Measurements from ENCODE around the gene REM2.
A peak's percentile ranks its signal among the peaks of the same experiment; 100 is the strongest.

The REM2 gene

GRCh38 chr14:22878271-22879246 is 4.5 kb upstream of the REM2 start:
- WGBS: 86% methylated on average over 8 of the region's 8 CpGs
- Histone ChIP-seq H3K4me3 (ENCODE audit: low read length) (no peak overlapping the region), H3K9me3 (ENCODE audit: insufficient read depth, low read depth, low read length) (no peaks in the 10 kb centered on the region), H3K9ac (ENCODE audit: low read depth, low read length) (no peak overlapping the region), H3K27ac (ENCODE audit: low read depth, low read length) (no peak overlapping the region), H3K27me3 (ENCODE audit: insufficient read depth, low read length) (peaks cover 4% of the 10 kb centered on the region; the same call in 1 of the 2 replicates), H3K4me1 (ENCODE audit: insufficient read depth, low read length) (peaks cover 14% of the 10 kb centered on the region), H3K36me3 (ENCODE audit: insufficient read depth, low read length) (0 out of 2 replicates have a peak, but pooled peaks cover 2% of the 10 kb centered on the region)

- Histone ChIP-seq H3K4me3 (ENCODE audit: low read length) (no peak overlapping the region), H3K9ac (ENCODE audit: low read depth, low read length) (peak overlapping the region; percentile 24; the same call in 1 of the 2 replicates), H3K27me3 (ENCODE audit: insufficient read depth, low read length) (peaks cover 26% of the 10 kb centered on the region), H3K4me1 (ENCODE audit: insufficient read depth, low read length) (peaks cover 20% of the 10 kb centered on the region), H3K9me3 (ENCODE audit: insufficient read depth, low read depth, low read length) (no peaks in the 10 kb centered on the region), H3K36me3 (ENCODE audit: insufficient read depth, low read length) (no peaks in the 10 kb centered on the region), H3K27ac (ENCODE audit: low read depth, low read length) (no peak overlapping the region)
- WGBS: 67% methylated on average over 7 of the region's 7 CpGs
Measured at GRCh38 chr14:22882064-22882463, 958 bp upstream of the REM2 start.

- peaks cover 22% of the 10 kb centered on the region for H3K4me1 ChIP-seq (ENCODE audit: insufficient read depth, low read length)
- no peak overlapping the region for H3K27ac ChIP-seq (ENCODE audit: low read depth, low read length)
- H3K9me3 ChIP-seq (ENCODE audit: insufficient read depth, low read depth, low read length): no peaks in the 10 kb centered on the region
- 37% methylated on average over 6 of the region's 6 CpGs for WGBS
- H3K9ac ChIP-seq (ENCODE audit: low read depth, low read length): peak overlapping the region; percentile 24
- H3K27me3 ChIP-seq (ENCODE audit: insufficient read depth, low read length): peaks cover 26% of the 10 kb centered on the region
- H3K4me3 ChIP-seq (ENCODE audit: low read length): peak overlapping the region; percentile 37
- H3K36me3 ChIP-seq (ENCODE audit: insufficient read depth, low read length): no peaks in the 10 kb centered on the region
Measured at GRCh38 chr14:22882529-22883172, 371 bp upstream of the REM2 start.

- WGBS: 89% methylated on average over 6 of the region's 7 CpGs
- Histone ChIP-seq H3K36me3 (ENCODE audit: insufficient read depth, low read length) (no peaks in the 10 kb centered on the region), H3K4me3 (ENCODE audit: low read length) (no peak overlapping the region; the same call in 1 of the 2 replicates), H3K27me3 (ENCODE audit: insufficient read depth, low read length) (peaks cover 26% of the 10 kb centered on the region), H3K4me1 (ENCODE audit: insufficient read depth, low read length) (peaks cover 25% of the 10 kb centered on the region), H3K9me3 (ENCODE audit: insufficient read depth, low read depth, low read length) (no peaks in the 10 kb centered on the region), H3K9ac (ENCODE audit: low read depth, low read length) (no peak overlapping the region), H3K27ac (ENCODE audit: low read depth, low read length) (no peak overlapping the region)
Measured at GRCh38 chr14:22884076-22884737, 1.2 kb downstream of the REM2 start.

- Histone ChIP-seq H3K9me3 (ENCODE audit: insufficient read depth, low read depth, low read length) (no peaks in the 10 kb centered on the region), H3K36me3 (ENCODE audit: insufficient read depth, low read length) (no peaks in the 10 kb centered on the region), H3K4me3 (ENCODE audit: low read length) (no peak overlapping the region), H3K9ac (ENCODE audit: low read depth, low read length) (no peak overlapping the region), H3K27me3 (ENCODE audit: insufficient read depth, low read length) (peaks cover 26% of the 10 kb centered on the region), H3K27ac (ENCODE audit: low read depth, low read length) (no peak overlapping the region), H3K4me1 (ENCODE audit: insufficient read depth, low read length) (peaks cover 25% of the 10 kb centered on the region)
- 90% methylated on average over 11 of the region's 11 CpGs for WGBS
Measured at GRCh38 chr14:22884738-22885523, 1.9 kb downstream of the REM2 start.

- no peak overlapping the region for H3K27ac ChIP-seq (ENCODE audit: low read depth, low read length)
Measured at GRCh38 chr14:22885975-22886374, 3.0 kb downstream of the REM2 start.

GRCh38 chr14:22886500-22887259 is 3.7 kb downstream of the REM2 start:
- H3K9ac ChIP-seq (ENCODE audit: low read depth, low read length): peak overlapping the region; percentile 89
- peaks cover 25% of the 10 kb centered on the region for H3K4me1 ChIP-seq (ENCODE audit: insufficient read depth, low read length)
- H3K27ac ChIP-seq (ENCODE audit: low read depth, low read length): peak overlapping the region; percentile 86
- H3K36me3 ChIP-seq (ENCODE audit: insufficient read depth, low read length): no peaks in the 10 kb centered on the region
- WGBS: 2% methylated on average over 77 of the region's 77 CpGs
- H3K9me3 ChIP-seq (ENCODE audit: insufficient read depth, low read depth, low read length): no peaks in the 10 kb centered on the region
- peaks cover 25% of the 10 kb centered on the region for H3K27me3 ChIP-seq (ENCODE audit: insufficient read depth, low read length)
- H3K4me3 ChIP-seq (ENCODE audit: low read length): peak overlapping the region; percentile 83

More at GRCh38 chr14:22885975-22886374, 3.0 kb downstream of the REM2 start:
- H3K27me3 ChIP-seq (ENCODE audit: insufficient read depth, low read length): peaks cover 26% of the 10 kb centered on the region
- H3K4me3 ChIP-seq (ENCODE audit: low read length): peak overlapping the region; percentile 83
- H3K4me1 ChIP-seq (ENCODE audit: insufficient read depth, low read length): peaks cover 25% of the 10 kb centered on the region
- no peaks in the 10 kb centered on the region for H3K36me3 ChIP-seq (ENCODE audit: insufficient read depth, low read length)
- WGBS: 89% methylated on average over 21 of the region's 21 CpGs
- no peak overlapping the region; the same call in 1 of the 2 replicates for H3K9ac ChIP-seq (ENCODE audit: low read depth, low read length)
- no peaks in the 10 kb centered on the region for H3K9me3 ChIP-seq (ENCODE audit: insufficient read depth, low read depth, low read length)

- H3K27me3 ChIP-seq (ENCODE audit: insufficient read depth, low read length): peaks cover 22% of the 10 kb centered on the region
- no peaks in the 10 kb centered on the region for H3K36me3 ChIP-seq (ENCODE audit: insufficient read depth, low read length)
- peak overlapping the region; percentile 83 for H3K4me3 ChIP-seq (ENCODE audit: low read length)
Measured at GRCh38 chr14:22887260-22887989, 4.4 kb downstream of the REM2 start.

GRCh38 chr14:22887990-22888378 is 5.0 kb downstream of the REM2 start:
- no peaks in the 10 kb centered on the region for H3K9me3 ChIP-seq (ENCODE audit: insufficient read depth, low read depth, low read length)
- WGBS: 81% methylated on average over 5 of the region's 5 CpGs
- no peak overlapping the region for H3K27ac ChIP-seq (ENCODE audit: low read depth, low read length)
- peak overlapping the region; percentile 83 for H3K4me3 ChIP-seq (ENCODE audit: low read length)
- H3K36me3 ChIP-seq (ENCODE audit: insufficient read depth, low read length): no peaks in the 10 kb centered on the region
- peaks cover 22% of the 10 kb centered on the region for H3K27me3 ChIP-seq (ENCODE audit: insufficient read depth, low read length)
- H3K9ac ChIP-seq (ENCODE audit: low read depth, low read length): no peak overlapping the region
- peaks cover 15% of the 10 kb centered on the region for H3K4me1 ChIP-seq (ENCODE audit: insufficient read depth, low read length)

More at GRCh38 chr14:22887260-22887989, 4.4 kb downstream of the REM2 start:
- 15% methylated on average over 11 of the region's 11 CpGs for WGBS
- peak overlapping the region; percentile 86 for H3K27ac ChIP-seq (ENCODE audit: low read depth, low read length)
- H3K9me3 ChIP-seq (ENCODE audit: insufficient read depth, low read depth, low read length): no peaks in the 10 kb centered on the region
- peak overlapping the region; percentile 89 for H3K9ac ChIP-seq (ENCODE audit: low read depth, low read length)
- H3K4me1 ChIP-seq (ENCODE audit: insufficient read depth, low read length): peaks cover 20% of the 10 kb centered on the region

All from HUES64 (cell line).